Dermis microvascular lymphatic vessel endothelial cell (primary cell): ENCODE results near the gene ANKS3. TPM values are rescaled to one million over a fixed set of nuclear protein-coding genes. Genes with fewer than 3 reads are reported as not detected.

Source experiments
- DNase-seq, 2 donors: peaks; one replicate each; pipeline versions ENCODE4 v3.0.0 to v3.0.0-alpha.2; 2010; ENCODE audit warnings: low read depth in 2 of 2
- total RNA-seq: library from RNA; depleted of rRNA; stranded (reverse); fragments of >200 nt; gene quantifications from 2 replicates; pipeline ENCODE4 v1.2.1, GENCODE V29; 2014

Gene ANKS3
- total RNA-seq, 1 donor from 2014 or later = 9.0 TPM

GRCh38 chr16:4726616-4727015 lies 7.5 kb downstream of the ANKS3 start:
- no peak for DNase-seq

DNA sequence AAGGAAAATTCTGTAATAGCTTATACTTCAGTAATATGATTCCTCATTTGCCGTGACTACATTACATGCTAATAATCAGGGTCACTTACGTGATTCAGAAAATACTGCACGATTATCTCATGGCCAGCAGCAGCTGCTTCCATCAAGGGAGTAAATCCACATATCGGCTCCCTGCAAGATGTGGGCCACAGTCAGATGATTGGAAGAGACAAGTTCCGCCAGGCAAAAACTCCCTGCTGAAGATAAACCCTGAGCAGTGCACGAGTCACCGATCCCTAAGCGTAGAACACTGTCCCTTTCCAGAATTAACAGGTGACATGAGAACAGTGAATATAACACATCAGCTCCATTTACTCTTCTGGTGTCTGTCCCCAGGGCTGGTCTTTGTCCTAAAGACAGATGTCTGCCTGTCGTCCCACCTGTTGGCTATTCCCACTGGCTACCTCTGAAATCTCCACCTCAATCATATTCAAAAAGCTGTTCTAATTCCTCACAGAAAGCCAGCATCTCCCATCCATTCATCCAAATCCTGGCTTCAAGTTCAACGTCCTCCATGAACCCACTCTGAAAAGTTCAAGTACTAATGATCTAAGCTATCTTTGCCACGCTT lies 9.3 kb downstream of the ANKS3 start:
- no peak for DNase-seq

GRCh38 chr16:4723071-4723767 lies 10.9 kb downstream of the ANKS3 start:
- DNase-seq = no peak

- DNase-seq = no peak
Measured at GRCh38 chr16:4718466-4718865, 15.6 kb downstream of the ANKS3 start.

- no peak for DNase-seq
Measured at GRCh38 chr16:4714996-4715395, 19.1 kb downstream of the ANKS3 start.

GRCh38 chr16:4713663-4714501 lies 20.2 kb downstream of the ANKS3 start:
- no peak for DNase-seq

- DNase-seq = no peak
Measured at GRCh38 chr16:4709481-4709880, 24.6 kb downstream of the ANKS3 start.

- no peak for DNase-seq
Measured at GRCh38 chr16:4706871-4707270, 27.2 kb downstream of the ANKS3 start.

DNA sequence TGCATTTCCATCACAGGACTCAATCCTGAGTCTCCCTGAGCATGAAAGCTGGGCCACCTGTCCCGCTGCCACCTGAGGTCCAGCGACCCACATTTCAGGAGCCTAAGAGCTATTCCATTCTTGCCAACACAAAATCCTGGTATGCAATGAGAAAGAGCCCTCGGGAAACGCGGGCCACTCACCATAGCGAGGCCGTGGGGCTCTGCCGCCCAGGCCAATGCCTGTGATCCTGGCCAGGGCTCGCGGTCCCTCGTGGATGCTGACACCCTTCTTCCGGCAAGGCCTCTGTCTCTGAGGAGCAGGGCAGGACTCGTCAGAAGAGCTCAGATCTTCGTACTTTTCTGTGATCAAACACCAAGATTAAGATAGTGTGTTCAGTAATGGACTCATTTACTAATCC lies 29.2 kb downstream of the ANKS3 start:
- no peak for DNase-seq

- DNase-seq = no peak
Measured at GRCh38 chr16:4704491-4704890, 29.6 kb downstream of the ANKS3 start.

GRCh38 chr16:4703906-4704305 lies 30.2 kb downstream of the ANKS3 start:
- no peak for DNase-seq

DNA sequence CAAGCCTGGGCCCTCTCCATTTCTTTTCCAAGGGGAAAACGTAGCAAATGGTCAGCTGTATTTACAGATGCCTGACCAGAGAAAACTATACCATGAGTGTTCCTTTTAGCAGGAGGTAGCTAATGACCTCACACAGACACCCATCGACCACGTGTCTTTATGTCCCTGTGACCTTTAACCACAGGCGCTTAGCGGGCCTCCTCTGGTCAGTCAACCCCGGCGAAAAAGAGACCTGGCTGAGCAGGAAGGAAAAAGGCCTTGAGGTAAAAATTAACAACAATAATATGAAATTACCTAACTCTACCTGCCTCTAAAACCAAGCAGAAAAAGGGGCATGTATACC lies 31.6 kb downstream of the ANKS3 start:
- DNase-seq = no peak

- no peak for DNase-seq
Measured at GRCh38 chr16:4701791-4702465, 32.1 kb downstream of the ANKS3 start.

DNA sequence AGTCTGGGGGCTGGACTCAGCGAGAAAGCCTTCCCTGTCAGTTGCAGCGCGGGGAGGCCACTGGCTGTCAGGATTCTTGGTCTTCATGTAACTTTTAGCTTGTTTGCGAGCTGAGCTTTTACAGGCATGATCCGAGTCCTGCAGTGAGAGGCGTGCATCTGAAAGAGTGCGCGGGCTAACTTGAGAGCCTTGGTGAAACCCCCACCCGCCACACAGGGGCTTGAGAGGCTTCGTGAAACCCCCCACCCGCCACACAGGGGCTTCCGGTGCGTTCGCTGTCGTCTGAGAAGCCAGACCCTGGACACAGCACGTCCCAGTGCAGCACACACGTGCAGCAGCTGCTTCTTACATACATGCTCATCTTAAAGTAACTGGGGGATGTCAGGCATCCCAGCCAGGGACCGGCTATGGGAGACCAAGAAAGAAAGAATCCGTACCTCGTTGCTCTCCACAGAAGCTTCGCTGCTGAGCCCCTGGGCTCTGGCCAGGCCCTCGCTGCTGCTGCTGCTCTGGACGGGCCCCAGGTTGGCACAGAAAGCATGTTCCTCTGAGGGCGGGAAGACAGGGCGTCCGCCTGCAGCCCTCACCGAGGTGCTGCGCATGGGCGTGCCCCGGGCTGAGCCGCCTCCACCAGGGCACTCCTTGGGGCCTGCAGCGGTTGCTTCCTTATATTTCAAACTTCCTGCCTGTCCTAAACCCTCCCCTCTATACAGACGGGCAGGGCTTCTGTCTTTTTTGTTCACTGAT lies 32.9 kb downstream of the ANKS3 start:
- no peak for DNase-seq

- DNase-seq = no peak
Measured at GRCh38 chr16:4700380-4700996, 33.6 kb downstream of the ANKS3 start.

DNA sequence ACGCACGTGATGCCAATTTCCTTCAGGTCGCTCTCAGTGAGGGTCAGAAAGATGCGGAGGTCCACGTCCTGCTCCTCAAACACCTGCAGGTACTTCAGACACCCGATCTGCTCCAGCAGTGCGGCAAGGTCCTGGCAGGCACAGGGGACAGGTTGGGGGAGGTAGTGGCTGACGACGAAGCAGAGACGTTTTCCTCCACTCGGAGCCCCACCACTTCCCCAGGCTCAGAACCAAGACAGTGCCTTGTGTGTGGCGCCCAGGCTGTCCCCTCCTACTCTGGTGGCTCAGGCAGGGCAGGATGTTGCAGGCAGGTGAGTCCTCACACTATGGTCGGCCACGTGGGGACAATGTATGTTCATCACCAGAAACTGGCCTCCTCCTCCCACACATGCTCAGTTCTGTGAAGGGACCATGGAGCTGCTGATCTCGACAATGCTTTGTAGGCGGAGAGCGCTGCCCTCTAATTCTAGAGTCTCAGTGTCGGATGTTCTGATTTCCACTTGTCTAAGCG lies 35.0 kb downstream of the ANKS3 start:
- no peak for DNase-seq

- no peak for DNase-seq
Measured at GRCh38 chr16:4698321-4699045, 35.6 kb downstream of the ANKS3 start.

DNA sequence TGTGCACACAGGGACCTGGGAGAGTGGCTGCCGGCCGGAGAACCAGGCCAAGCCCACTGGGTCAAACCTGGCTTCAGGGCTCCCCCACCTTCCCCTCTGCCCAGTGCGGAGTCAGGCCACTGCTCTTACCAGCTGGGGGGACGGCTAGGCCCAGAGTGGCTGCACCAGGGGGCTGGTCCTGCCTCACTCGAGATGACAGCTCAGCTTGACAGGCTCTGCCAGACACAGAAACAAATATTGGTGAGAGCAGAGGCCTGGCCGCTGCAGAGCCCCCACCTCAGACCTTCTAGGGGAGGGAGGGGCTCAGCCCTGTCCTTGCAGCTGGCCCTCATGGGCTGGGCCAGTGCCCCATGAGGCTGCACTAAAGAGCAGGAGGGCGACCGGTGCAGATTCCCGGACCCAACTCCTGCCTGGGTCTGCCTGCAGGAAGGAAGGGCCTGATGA lies 36.2 kb downstream of the ANKS3 start:
- no peak for DNase-seq

- no peak for DNase-seq
Measured at GRCh38 chr16:4696905-4697847, 36.9 kb downstream of the ANKS3 start.
